ENCODE data around the gene LDLRAD4. TPM values are rescaled to one million over a fixed set of nuclear protein-coding genes. Genes with fewer than 3 reads are reported as not detected.

LDLRAD4 gene
- total RNA-seq, 1 experiment from 2014 or later: 3.6 TPM

DNA sequence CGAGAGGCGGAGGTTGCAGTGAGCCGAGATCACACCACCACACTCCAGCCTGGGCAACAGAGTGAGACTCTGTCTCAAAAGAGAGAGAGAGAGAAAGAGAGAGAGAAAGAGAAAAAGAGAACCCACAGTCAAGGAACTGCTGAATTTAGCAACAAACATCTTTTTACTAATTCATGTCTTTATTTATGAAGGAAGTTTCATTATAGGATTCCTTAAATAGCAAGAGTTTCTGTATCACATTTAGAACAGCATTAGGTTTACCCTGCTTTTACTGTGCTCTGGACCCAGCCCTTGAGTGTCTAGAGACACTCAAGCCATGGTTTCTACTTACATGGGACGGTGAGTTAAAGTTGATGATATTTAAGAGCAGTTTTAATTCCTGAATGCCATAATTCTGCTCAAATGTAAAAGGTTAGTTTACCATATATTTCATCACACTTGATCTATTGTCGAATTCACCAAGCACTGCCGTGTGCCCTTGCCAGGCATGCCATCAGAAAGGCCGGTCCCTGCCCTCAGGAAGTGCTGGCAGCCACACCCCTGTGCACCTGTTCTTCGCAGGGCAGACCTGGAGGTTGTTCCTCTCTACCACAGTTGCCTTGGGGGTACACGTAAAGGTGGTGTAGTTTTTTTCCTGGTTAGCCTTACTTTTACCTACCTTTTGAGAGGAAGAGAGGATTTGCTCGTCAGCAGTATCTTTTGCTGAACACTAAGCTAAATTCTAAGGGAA is 153.3 kb downstream of the LDLRAD4 start:
- TF ChIP-seq, protein P1, sequence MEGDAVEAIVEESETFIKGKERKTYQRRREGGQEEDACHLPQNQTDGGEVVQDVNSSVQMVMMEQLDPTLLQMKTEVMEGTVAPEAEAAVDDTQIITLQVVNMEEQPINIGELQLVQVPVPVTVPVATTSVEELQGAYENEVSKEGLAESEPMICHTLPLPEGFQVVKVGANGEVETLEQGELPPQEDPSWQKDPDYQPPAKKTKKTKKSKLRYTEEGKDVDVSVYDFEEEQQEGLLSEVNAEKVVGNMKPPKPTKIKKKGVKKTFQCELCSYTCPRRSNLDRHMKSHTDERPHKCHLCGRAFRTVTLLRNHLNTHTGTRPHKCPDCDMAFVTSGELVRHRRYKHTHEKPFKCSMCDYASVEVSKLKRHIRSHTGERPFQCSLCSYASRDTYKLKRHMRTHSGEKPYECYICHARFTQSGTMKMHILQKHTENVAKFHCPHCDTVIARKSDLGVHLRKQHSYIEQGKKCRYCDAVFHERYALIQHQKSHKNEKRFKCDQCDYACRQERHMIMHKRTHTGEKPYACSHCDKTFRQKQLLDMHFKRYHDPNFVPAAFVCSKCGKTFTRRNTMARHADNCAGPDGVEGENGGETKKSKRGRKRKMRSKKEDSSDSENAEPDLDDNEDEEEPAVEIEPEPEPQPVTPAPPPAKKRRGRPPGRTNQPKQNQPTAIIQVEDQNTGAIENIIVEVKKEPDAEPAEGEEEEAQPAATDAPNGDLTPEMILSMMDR (conservative IDR thresholded peaks at IDR 0.05; ENCODE audit: low read depth, low read length): no peak
- no peak for TF ChIP-seq EZH2 (IDR thresholded peaks at IDR 0.05; ENCODE audit: borderline replicate concordance, low read depth, low read length, poor library complexity, severe bottlenecking)
- Histone ChIP-seq H3K4me1 (ENCODE audit: insufficient read depth, low read length, poor library complexity, severe bottlenecking) (peaks cover 20% of the 10 kb centered on the region), H3K9me3 (ENCODE audit: low read depth, low read length, poor library complexity, severe bottlenecking) (no peaks in the 10 kb centered on the region), H3K27me3 (replicated peaks; ENCODE audit: insufficient read depth, low read depth, low read length, poor library complexity) (no peaks in the 10 kb centered on the region), H3K4me3 (ENCODE audit: low read depth, low read length, poor library complexity, severe bottlenecking) (no peak overlapping the region), H3K27ac (ENCODE audit: low read depth, low read length, poor library complexity, severe bottlenecking) (no peak overlapping the region), H3K36me3 (ENCODE audit: insufficient read depth, low read length, poor library complexity, severe bottlenecking) (no peaks in the 10 kb centered on the region)
- POLR2A ChIA-PET (ENCODE audit: low non-redundant PET): no interaction called here
- no TSS peak for BruUV-seq (replicated peaks)
- DNase-seq (ENCODE audit: low spot score): no peak
- CTCF ChIA-PET: no interaction called here
- intact Hi-C loops (cut with micrococcal nuclease; ENCODE audit: unreplicated experiment): no loop called here

DNA sequence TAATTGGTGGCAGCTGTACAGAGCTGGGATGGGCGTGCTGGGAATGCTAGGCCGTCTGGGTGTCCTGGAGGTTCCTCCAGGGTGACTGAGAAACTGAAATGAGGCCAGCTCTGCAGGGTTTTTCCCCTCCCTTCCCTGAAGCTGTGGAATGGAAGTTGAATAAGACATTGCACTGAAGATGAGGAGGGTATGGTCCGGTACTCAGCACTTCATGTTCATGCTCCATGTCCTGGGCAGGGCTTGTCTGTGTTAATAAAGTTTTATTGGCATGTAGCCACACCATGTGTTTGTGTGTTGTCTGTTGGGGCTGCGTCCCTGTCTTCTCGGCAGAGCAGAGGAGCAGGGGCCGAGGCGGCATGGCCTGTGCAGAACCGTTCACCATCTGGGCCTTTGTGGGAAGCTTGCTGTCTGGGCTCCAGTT is 154.0 kb downstream of the LDLRAD4 start:
- no peak overlapping the region for H3K4me3 ChIP-seq (ENCODE audit: low read depth, low read length, poor library complexity, severe bottlenecking)
- no TSS peak for BruUV-seq (replicated peaks)
- TF ChIP-seq, protein P1 (conservative IDR thresholded peaks at IDR 0.05; ENCODE audit: low read depth, low read length): no peak
- TF ChIP-seq EZH2 (IDR thresholded peaks at IDR 0.05; ENCODE audit: borderline replicate concordance, low read depth, low read length, poor library complexity, severe bottlenecking): no peak
- ChIA-PET CTCF (no interaction called here), POLR2A (ENCODE audit: low non-redundant PET) (no interaction called here)
- intact Hi-C loops (cut with micrococcal nuclease; ENCODE audit: unreplicated experiment): no loop called here
- no peak overlapping the region for H3K27ac ChIP-seq (ENCODE audit: low read depth, low read length, poor library complexity, severe bottlenecking)
- H3K27me3 ChIP-seq (replicated peaks; ENCODE audit: insufficient read depth, low read depth, low read length, poor library complexity): no peaks in the 10 kb centered on the region
- DNase-seq (ENCODE audit: low spot score): no peak
- H3K36me3 ChIP-seq (ENCODE audit: insufficient read depth, low read length, poor library complexity, severe bottlenecking): no peaks in the 10 kb centered on the region
- no peaks in the 10 kb centered on the region for H3K9me3 ChIP-seq (ENCODE audit: low read depth, low read length, poor library complexity, severe bottlenecking)
- peaks cover 13% of the 10 kb centered on the region for H3K4me1 ChIP-seq (ENCODE audit: insufficient read depth, low read length, poor library complexity, severe bottlenecking)

DNA sequence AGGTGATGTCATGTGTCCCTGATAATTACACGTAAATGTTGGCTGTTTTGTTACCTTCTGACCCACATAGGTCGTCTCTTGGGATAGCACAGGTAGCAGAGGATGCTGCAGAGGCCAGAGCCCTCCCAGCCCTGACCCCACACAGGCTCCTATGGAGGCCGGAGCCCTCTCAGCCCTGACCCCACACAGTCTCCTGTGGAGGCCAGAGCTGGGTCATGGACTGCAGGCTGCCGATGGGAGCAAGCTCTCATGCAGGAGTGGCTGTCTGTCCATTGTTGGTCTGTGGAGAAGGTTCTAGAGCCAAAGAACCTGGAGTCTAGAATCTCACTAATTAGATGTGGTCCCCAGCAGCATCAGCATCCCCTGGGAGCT is 155.5 kb downstream of the LDLRAD4 start:
- no peak for DNase-seq (ENCODE audit: low spot score)
- H3K4me3 ChIP-seq (ENCODE audit: low read depth, low read length, poor library complexity, severe bottlenecking): no peak overlapping the region
- no peaks in the 10 kb centered on the region for H3K36me3 ChIP-seq (ENCODE audit: insufficient read depth, low read length, poor library complexity, severe bottlenecking)
- POLR2A ChIA-PET (ENCODE audit: low non-redundant PET): no interaction called here
- no peak overlapping the region for H3K27ac ChIP-seq (ENCODE audit: low read depth, low read length, poor library complexity, severe bottlenecking)
- intact Hi-C loops (cut with micrococcal nuclease; ENCODE audit: unreplicated experiment): no loop called here
- CTCF ChIA-PET: no interaction called here
- no peak for TF ChIP-seq EZH2 (IDR thresholded peaks at IDR 0.05; ENCODE audit: borderline replicate concordance, low read depth, low read length, poor library complexity, severe bottlenecking)
- TF ChIP-seq, protein P1 (conservative IDR thresholded peaks at IDR 0.05; ENCODE audit: low read depth, low read length): no peak
- no peaks in the 10 kb centered on the region for H3K27me3 ChIP-seq (replicated peaks; ENCODE audit: insufficient read depth, low read depth, low read length, poor library complexity)
- H3K9me3 ChIP-seq (ENCODE audit: low read depth, low read length, poor library complexity, severe bottlenecking): no peaks in the 10 kb centered on the region
- H3K4me1 ChIP-seq (ENCODE audit: insufficient read depth, low read length, poor library complexity, severe bottlenecking): peaks cover 13% of the 10 kb centered on the region
- BruUV-seq (replicated peaks): no TSS peak

Data from A673 (cell line).